Heart left ventricle (tissue), 13 donors: ENCODE data around the gene STAT3.

Experiments used
- CTCF ChIP-seq, 12 donors: fragments of 200-600 bp; sonication (generic) in 4 of 12; IDR thresholded peaks; one replicate each; pipeline versions ENCODE4 v1.5.0 to v1.8.0; 2018 to 2022; ENCODE audit warnings: antibody characterized with exemption in 12 of 12, mild to moderate bottlenecking in 5 of 12
- POLR2A ChIP-seq, 2 donors: fragments of 450-650 bp; IDR thresholded peaks; one replicate each; pipeline ENCODE4 v1.6.1; 2017; ENCODE audit warnings: antibody characterized with exemption in 2 of 2, mild to moderate bottlenecking in 2 of 2, moderate library complexity in 2 of 2
- donor health status: ischemic (EF 13 %, LVEDD 7.1; RV severe dilation, severe dysfunction).
- donor health status: DM: no; HTN: yes; CAD: no.
- donor health status: DM: no; HTN: no; CAD: no.
- donor health status: ischemic (EF 25% LVEDD 6.9; RV normal size, moderate dysfunction).
- donor health status: ischemic (EF 25% LVEDD 5.7; RV mildly dilated, moderate dysfunction).
- donor health status: ischemic (EF 35%, LVEDD 5.7; RV mildly dilated, moderate dysfunction).
- donor health status: nonischemic (EF 11% LVEDD 7.7; RV severe dilation, severe dysfunction).
- donor health status: DM: yes; HTN: yes; CAD: no.
- donor health status: PGD.
- donor health status: ischemic (EF 29% LVEDD 5.4; RV normal size, mild dysfunction).
- donor health status: nonischemic (EF 23%, LVEDD 6.1; RV moderate dilation, normal function).

GRCh38 chr17:42283241-42284023 lies 104.8 kb downstream of the STAT3 start:
- TF ChIP-seq CTCF (IDR thresholded peaks at IDR 0.05) (no peak), POLR2A (IDR thresholded peaks at IDR 0.05) (no peak)
